Upper lobe of left lung (tissue), 6 donors: ENCODE results near the gene MKNK1. TPM values are rescaled to one million over a fixed set of nuclear protein-coding genes. Genes with fewer than 3 reads are reported as not detected.

Source experiments
- ATAC-seq, 2 donors: fragments of 200-7000 bp; cut with Tn5 transposase; one replicate each; pipeline ENCODE4 v1.9.1; 2022; ENCODE audit warnings: mild to moderate bottlenecking in 2 of 2, moderate library complexity in 2 of 2; ENCODE audit not compliant: low FRiP score in 2 of 2
- DNase-seq, 2 donors: peaks; one replicate each; pipeline ENCODE4 v3.0.0-alpha.2; 2019 to 2020
- H3K27ac ChIP-seq, 4 donors: fragments of 200-600 bp; sonication (generic); one replicate each; pipeline ENCODE4 v1.5.1; 2016 to 2019
- H3K27me3 ChIP-seq, 4 donors: fragments of 200-600 bp; sonication (generic); one replicate each; pipeline ENCODE4 v1.5.1; 2017 to 2019
- H3K36me3 ChIP-seq, 4 donors: fragments of 200-600 bp; sonication (generic); one replicate each; pipeline ENCODE4 v1.5.1; 2016 to 2019
- H3K4me1 ChIP-seq, 4 donors: fragments of 200-600 bp; sonication (generic); one replicate each; pipeline ENCODE4 v1.5.1; 2018 to 2019
- H3K4me3 ChIP-seq, 4 donors: fragments of 200-600 bp; sonication (generic); one replicate each; pipeline ENCODE4 v1.5.1; 2017 to 2019; ENCODE audit warnings: mild to moderate bottlenecking in 2 of 4, moderate library complexity in 1 of 4
- H3K9me3 ChIP-seq, 4 donors: fragments of 200-600 bp; sonication (generic); one replicate each; pipeline ENCODE4 v1.5.1; 2018 to 2019
- EP300 ChIP-seq, 4 donors: sonication (generic); formaldehyde crosslinking; IDR thresholded peaks; one replicate each; pipeline ENCODE4 v1.5.1; 2017; ENCODE audit warnings: antibody characterized with exemption in 4 of 4, control low read depth in 2 of 4
- POLR2A ChIP-seq, 4 donors: fragments of 450-650 bp; IDR thresholded peaks; one replicate each; pipeline ENCODE4 v1.5.1; 2016 to 2017; ENCODE audit warnings: antibody characterized with exemption in 4 of 4, mild to moderate bottlenecking in 2 of 4
- POLR2AphosphoS5 ChIP-seq, 2 donors: sonication (generic); formaldehyde crosslinking; IDR thresholded peaks; one replicate each; pipeline ENCODE4 v1.5.1; 2017; ENCODE audit warnings: antibody characterized with exemption in 2 of 2
- WGBS, 2 donors: methylation state at CpG; one replicate each; pipeline ENCODE4 v1.1.5; 2017 to 2018; 5-methylcytosine and 5-hydroxymethylcytosine counted together
- total RNA-seq, 6 donors: library from RNA; depleted of rRNA in 4 of 6; stranded (reverse); fragments of >200 nt in 4 of 6; gene quantifications; one replicate each; pipeline versions ENCODE4 v1.1.0 to v1.2.1, GENCODE V29; 2016 to 2021
- TF ChIP-seq, protein P1 (sequence below), 6 experiments: fragments of 450-650 bp in 4 of 6; fragments of 200-600 bp in 2 of 6; sonication (generic) in 2 of 6; IDR thresholded peaks; one replicate each; pipeline ENCODE4 v1.5.1; 2016 to 2019; ENCODE audit warnings: antibody characterized with exemption in 6 of 6
- donor health status: DM: no; HTN: no; CAD: no; lungs with moderate emphysema.
- donor health status: DM: no; HTN: yes; CAD: no; lungs with severe emphysema.

The MKNK1 gene
- total RNA-seq, 6 donors from 2014 or later: 45.7 to 174 (median 62.2) TPM

DNA sequence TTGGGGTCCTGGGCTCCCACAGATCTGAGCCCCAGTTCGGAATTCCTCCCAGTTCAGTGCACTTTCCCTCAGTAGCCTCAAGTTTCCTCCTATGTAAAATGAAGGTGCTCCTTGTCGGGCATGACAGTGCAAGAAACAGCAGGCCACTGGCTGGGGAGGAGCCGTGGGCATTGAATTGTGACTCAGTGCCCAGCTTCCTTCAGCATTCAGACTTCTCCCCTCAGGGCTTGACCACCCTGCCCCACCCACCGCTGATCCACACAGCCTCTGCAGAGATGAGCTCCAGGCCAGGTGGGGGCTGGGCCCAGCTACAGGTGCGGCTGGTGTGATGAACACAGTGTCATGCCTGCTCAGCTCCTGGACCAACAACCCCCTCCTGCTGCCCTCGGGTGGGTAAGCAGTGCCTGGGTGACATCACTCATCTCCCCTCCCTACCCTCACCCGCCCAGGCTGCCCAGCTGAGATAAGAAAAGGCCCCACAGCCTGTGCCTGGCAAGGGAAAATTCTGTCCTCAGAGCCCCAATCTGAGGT is 7.7 kb upstream of the MKNK1 start:
- TF ChIP-seq POLR2AphosphoS5 (IDR thresholded peaks at IDR 0.05) (no peak), POLR2A (IDR thresholded peaks at IDR 0.05) (no peak), EP300 (IDR thresholded peaks at IDR 0.05) (no peak)
- TF ChIP-seq, protein P1, sequence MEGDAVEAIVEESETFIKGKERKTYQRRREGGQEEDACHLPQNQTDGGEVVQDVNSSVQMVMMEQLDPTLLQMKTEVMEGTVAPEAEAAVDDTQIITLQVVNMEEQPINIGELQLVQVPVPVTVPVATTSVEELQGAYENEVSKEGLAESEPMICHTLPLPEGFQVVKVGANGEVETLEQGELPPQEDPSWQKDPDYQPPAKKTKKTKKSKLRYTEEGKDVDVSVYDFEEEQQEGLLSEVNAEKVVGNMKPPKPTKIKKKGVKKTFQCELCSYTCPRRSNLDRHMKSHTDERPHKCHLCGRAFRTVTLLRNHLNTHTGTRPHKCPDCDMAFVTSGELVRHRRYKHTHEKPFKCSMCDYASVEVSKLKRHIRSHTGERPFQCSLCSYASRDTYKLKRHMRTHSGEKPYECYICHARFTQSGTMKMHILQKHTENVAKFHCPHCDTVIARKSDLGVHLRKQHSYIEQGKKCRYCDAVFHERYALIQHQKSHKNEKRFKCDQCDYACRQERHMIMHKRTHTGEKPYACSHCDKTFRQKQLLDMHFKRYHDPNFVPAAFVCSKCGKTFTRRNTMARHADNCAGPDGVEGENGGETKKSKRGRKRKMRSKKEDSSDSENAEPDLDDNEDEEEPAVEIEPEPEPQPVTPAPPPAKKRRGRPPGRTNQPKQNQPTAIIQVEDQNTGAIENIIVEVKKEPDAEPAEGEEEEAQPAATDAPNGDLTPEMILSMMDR (IDR thresholded peaks at IDR 0.05): no peak
- DNase-seq: peak in 1 of 2 donors; percentile 42
- 60 to 74% methylated on average over 5 to 7 of the region's 7 CpGs for WGBS, 2 donors

DNA sequence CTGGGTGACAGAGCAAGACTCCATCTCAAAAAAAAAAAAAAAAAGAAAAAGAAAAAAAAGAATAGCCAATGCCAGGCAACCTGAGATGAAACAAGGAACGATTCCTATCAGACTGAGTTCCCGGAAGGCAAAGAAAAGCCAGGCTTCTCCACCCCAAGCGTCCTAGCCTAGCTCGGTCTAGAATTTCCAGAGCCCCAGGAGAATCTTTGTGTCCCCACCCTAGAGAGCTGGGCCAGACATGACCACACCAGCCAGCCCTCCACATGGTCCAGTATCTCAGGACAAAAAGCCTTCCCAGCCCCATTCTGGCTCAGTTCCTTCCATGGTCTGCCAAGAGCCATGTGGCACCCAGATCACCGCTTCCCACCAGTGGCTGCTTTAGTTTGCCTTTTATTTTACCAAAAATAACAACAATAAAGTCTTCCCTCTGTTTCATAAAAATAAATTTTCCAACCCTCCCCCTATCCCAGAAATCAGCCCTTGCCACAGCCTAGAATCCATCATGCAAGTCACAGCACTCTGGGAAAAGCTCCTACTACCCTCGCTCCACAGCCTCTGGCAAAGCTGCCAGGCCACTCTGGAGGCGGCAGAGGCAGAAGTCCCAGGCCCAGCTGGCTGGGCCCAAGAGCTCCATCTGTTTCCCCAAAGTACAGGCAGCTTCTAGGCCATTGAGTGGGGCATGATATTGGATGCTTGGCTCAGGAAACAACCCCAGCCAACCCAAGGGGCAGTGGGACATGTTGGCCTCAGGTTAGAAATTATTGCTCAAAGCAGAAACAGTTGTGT is 3.5 kb upstream of the MKNK1 start:
- DNase-seq (no peak), ATAC-seq (peak in 1 of 2 donors; percentile 38)
- Histone ChIP-seq H3K27ac (no peak overlapping the region), H3K27me3 (no peaks in the 10 kb centered on the region), H3K36me3 (peaks cover 10 to 43% (median 25%) of the 10 kb centered on the region in 4 donors), H3K4me3 (no peak overlapping the region), H3K9me3 (no peaks in the 10 kb centered on the region), H3K4me1 (peaks cover 22 to 43% (median 28%) of the 10 kb centered on the region in 4 donors)
- 85 to 99% methylated on average over 7 of the region's 7 CpGs for WGBS, 2 donors
- TF ChIP-seq, protein P1 (IDR thresholded peaks at IDR 0.05): no peak
- TF ChIP-seq EP300 (IDR thresholded peaks at IDR 0.05) (no peak), POLR2AphosphoS5 (IDR thresholded peaks at IDR 0.05) (no peak), POLR2A (IDR thresholded peaks at IDR 0.05) (no peak)

More for the DNA sequence above, 7.7 kb upstream of the MKNK1 start:
- peak overlapping the region in 1 of 4 donors; percentile 10 for H3K27ac ChIP-seq
- no peak for ATAC-seq
- no peaks in the 10 kb centered on the region for H3K9me3 ChIP-seq
- H3K4me1 ChIP-seq: peaks cover 40 to 54% (median 45%) of the 10 kb centered on the region in 4 donors
- no peaks in the 10 kb centered on the region for H3K27me3 ChIP-seq
- H3K4me3 ChIP-seq: no peak overlapping the region
- peaks cover 10 to 48% (median 28%) of the 10 kb centered on the region in 4 donors for H3K36me3 ChIP-seq

DNA sequence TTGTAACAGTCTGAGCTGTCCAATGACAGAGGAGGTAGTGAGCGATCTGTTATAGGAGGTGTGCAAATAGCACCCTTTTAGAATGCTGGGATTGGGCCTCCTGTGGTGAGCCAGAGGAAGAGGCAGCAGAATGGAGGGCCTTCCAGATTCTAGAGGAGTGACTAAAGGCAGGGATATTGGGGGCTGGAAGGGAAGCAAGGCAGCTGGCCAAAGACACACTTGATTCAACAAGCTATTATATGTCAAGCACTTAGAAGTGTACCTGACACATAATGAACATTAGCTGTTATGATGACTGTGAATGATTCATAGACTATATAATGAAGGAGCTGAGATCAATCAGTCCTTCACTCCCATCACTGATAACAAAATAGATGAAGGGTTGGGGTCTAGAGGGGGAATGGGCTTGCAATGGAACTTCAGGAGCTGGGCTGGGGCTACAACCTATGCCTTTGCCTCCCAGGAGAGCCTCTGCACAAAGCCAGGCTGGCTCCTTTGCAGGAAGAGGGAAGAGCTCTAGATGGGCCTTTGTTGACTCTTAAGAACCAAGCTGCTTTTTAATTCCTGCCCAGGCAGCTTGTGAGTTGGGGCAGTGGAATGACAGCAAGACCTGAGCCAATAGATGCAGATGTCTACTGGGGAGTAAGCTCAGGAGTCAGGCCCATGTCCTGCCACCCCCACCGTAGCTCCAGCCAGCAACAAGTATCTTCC is 2.3 kb upstream of the MKNK1 start:
- H3K9me3 ChIP-seq: no peaks in the 10 kb centered on the region
- H3K36me3 ChIP-seq: peaks cover 10 to 34% (median 22%) of the 10 kb centered on the region in 4 donors
- no peak overlapping the region for H3K27ac ChIP-seq
- TF ChIP-seq EP300 (IDR thresholded peaks at IDR 0.05): no peak
- no peak for TF ChIP-seq POLR2AphosphoS5 (IDR thresholded peaks at IDR 0.05)
- TF ChIP-seq, protein P1 (IDR thresholded peaks at IDR 0.05): no peak
- TF ChIP-seq POLR2A (IDR thresholded peaks at IDR 0.05): no peak
- H3K4me3 ChIP-seq: no peak overlapping the region
- 90 to 100% methylated on average over 2 of the region's 2 CpGs for WGBS, 2 donors
- no peaks in the 10 kb centered on the region for H3K27me3 ChIP-seq
- no peak for ATAC-seq
- DNase-seq: no peak
- H3K4me1 ChIP-seq: peaks cover 16 to 40% (median 25%) of the 10 kb centered on the region in 4 donors

DNA sequence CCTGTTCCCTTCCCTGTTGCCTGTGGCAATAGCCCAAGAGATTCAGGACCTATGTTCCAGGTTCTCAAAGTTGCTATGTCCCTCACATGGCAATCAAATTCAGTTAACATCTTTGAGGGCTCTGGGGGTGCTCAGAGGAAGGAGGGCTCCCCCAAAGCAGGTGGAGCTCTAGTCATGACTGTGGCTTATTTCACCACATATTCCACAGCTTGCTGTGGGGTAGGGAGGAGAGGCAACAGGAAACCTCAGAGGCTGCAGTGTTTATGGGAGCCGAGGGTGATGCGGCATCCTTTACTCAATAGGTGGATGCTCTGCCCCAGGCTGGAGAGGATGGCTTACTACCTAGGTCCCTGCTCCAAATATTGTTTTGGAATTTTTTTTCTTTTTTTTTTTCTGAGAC is 1.2 kb upstream of the MKNK1 start:
- peaks cover 21 to 37% (median 30%) of the 10 kb centered on the region in 4 donors for H3K4me1 ChIP-seq
- no peaks in the 10 kb centered on the region for H3K9me3 ChIP-seq
- no peak overlapping the region for H3K4me3 ChIP-seq
- H3K36me3 ChIP-seq: peaks cover 10 to 26% (median 22%) of the 10 kb centered on the region in 4 donors
- 74 to 75% methylated on average over 2 of the region's 2 CpGs for WGBS, 2 donors
- H3K27me3 ChIP-seq: no peaks in the 10 kb centered on the region
- no peak for DNase-seq
- TF ChIP-seq, protein P1 (IDR thresholded peaks at IDR 0.05): no peak
- TF ChIP-seq EP300 (IDR thresholded peaks at IDR 0.05) (no peak), POLR2A (IDR thresholded peaks at IDR 0.05) (no peak), POLR2AphosphoS5 (IDR thresholded peaks at IDR 0.05) (no peak)
- no peak for ATAC-seq
- H3K27ac ChIP-seq: no peak overlapping the region
